ENCODE results near the gene OSBPL3.

The OSBPL3 gene

DNA sequence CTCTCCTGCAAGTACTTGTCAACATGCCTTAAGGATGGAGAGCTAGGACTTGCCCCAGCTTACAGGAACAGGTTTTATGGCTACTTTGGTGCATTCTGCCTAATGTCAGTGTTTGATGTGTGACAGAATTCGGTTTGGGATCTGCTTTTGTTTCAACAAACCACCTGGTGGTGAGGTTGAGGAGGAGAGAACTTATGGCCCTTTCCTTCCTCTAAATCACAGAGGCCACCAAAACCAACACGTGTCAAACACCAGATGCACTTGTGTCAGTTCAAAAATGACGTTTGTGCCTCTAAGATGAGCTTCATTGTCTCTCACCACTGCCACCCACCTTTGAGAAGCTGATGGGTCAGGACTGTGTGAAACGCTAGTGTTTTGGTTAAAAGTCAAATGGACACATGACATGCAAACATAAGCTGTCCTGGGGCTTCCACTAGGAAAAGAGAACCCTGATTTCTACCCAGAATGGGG is 83.9 kb downstream of the OSBPL3 start:
- no peak for DNase-seq (ENCODE audit: low spot score)

DNA sequence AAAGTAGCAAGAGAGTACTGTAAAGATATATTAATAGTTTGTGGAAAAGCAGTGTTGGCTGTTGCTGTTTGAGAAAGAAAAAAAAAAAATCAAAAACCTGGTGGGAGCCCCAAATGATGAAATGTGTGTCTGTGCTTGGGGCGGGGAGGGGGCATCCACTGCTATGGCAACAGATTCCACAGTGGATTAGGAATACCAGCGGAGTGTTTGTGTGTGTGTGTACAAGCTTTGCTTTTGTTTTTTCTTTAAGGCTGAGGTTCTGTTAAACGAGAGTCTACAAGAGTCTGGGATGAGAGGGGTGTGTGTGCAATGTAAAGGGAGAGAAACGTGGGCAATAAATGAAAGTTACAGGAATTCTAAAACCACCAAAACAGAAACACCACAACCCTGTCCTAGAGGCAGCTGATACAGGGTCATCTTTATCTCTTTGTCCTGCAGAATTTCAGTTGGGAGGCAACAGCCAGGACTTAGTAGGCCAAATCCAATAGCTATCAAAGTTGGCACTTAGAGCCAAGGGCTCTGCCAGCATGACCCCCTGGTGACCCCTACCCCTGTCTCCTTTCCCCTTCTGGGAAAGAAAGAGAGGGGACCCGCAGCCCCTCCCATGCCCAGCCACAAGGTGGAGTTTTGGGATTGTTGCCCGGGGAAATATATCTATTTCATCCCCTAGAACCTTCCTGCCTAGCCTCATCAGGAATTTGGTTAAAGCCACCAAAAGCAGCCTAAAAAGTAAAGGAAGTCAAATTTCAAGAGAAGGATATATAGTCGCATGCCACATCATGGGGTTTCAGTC is 85.4 kb downstream of the OSBPL3 start:
- no peak for DNase-seq (ENCODE audit: low spot score)

DNA sequence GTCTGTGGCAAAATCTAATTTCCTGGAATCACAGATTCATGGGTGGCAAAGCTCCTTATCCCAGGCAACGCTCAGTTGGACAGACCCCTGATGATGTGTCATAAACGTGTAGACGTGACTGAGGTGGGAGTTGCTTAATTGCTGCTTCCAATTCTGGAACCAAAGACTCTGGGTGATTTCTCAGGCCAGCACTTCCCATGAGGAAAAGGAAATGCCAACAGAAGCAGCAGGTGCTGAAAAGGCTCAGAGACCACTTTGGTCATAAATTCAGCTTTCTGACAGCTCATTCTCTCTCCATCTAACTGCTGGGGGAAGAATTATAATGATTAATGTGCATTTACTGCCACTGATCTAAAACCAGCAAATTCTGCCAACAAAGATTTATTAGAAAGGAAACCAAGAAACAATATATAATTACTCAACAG is 88.7 kb downstream of the OSBPL3 start:
- DNase-seq (ENCODE audit: low spot score) = no peak

DNA sequence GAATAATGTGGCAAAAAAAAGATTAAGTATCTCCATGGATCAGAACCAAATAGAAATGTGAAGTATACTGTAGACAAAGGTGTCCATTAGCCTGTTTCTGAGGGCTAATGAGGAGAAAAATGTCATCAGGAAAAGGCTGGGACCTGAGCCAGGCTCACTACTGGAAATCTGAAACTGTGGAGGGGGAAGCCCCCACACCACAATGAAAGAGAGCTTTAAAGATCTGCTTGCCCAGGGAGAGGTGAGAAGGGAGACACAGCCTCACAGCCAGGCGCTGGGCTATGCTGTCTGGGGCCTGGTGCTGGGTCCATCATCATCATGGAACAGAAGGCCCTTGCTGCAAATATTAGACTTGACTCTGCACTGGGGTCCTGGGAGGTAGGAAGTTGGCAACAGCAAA is 90.4 kb downstream of the OSBPL3 start:
- DNase-seq (ENCODE audit: low spot score) = no peak

DNA sequence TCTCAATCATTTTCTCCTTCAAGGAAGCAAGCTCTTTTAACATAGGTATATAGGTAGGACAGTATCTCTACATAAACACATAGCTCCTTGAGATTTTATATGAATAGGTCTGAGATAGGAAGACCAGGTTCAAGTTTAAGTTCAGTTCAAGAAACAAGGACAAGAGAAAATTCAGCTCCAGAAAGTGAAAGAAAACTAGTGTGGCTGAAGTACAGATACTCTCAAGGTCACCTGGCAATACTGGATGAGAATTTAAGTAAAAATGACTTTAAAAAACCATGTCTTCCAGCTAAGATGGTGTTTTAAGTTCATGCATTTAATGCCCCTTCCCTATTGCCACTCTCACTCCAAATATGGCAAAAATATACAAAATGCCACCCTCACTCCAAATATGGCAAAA is 91.3 kb downstream of the OSBPL3 start:
- no peak for DNase-seq (ENCODE audit: low spot score)

DNA sequence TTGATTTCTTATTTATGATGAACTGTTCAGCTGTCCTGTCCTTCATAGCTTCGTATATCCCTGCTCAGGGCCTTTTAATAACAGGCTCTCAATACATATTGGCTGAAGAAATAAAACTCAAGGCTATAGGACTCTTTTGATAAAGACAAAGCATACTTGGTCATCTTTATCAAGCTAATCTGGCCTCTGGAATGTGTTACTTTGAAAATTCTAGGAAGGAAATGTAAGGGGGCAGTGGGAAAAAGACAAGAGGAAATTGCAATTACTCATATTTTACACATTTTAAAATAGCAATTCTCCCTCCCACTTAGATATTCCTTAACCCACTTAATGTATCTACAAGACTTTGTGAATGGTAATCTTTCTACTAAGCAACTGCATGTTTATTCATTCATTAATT is 94.3 kb downstream of the OSBPL3 start:
- DNase-seq (ENCODE audit: low spot score) = no peak

DNA sequence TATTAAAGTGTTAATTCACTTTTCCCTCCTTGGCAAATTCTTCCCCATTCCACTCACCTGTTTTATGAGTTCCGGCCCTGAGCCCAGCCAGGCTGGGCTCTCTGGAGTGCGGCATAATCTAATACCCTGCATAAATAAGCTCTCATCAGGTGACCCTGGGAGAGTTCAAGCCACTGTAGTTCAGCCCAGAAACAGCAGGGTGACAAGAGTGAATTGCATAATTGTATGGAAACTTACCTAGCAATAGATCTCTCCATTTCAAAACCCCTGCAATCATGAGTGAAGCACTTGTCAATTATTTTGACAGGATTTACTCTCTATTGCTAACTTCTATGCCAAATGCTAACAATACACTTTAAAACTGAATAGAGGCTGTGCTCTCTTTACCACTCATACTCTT is 94.7 kb downstream of the OSBPL3 start:
- DNase-seq (ENCODE audit: low spot score) = no peak

DNA sequence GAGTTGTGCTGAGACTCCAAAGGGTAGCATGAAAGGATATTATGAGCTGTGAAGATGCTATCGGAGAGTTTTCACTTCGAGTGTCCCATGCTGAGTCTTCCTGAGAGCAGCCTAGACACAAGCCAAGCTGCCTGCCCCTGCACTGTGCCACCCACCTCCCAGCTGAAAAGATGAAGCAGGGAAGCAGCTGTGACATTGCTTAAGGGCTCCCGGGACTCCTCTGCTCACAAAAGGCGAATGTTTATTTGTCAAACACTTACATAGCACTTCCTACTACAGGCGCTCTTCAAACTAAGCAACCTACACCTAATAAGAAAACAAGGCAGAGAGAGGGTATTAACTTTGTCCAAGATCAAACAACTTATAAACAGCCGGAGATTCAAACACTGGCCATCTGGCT is 95.6 kb downstream of the OSBPL3 start:
- DNase-seq (ENCODE audit: low spot score) = no peak

DNA sequence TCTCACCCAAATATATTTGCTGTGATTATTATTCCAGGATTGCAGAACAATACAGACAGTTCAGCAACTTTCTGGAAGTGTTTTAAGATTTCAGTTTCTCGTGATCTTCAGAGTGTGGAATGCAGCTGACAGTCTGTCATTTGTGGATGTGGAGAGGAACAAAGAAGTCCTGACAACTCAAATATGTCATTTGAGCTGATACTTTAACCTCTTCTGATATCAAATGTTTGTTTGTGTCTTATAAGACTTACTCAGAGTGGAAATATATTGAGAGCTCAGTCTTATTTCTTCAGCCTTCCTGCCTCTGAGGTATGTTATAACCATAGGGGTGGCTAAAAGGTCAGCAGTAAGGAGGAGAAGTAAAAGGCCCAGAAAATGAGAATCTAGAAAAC is 96.4 kb downstream of the OSBPL3 start:
- DNase-seq (ENCODE audit: low spot score) = no peak

DNA sequence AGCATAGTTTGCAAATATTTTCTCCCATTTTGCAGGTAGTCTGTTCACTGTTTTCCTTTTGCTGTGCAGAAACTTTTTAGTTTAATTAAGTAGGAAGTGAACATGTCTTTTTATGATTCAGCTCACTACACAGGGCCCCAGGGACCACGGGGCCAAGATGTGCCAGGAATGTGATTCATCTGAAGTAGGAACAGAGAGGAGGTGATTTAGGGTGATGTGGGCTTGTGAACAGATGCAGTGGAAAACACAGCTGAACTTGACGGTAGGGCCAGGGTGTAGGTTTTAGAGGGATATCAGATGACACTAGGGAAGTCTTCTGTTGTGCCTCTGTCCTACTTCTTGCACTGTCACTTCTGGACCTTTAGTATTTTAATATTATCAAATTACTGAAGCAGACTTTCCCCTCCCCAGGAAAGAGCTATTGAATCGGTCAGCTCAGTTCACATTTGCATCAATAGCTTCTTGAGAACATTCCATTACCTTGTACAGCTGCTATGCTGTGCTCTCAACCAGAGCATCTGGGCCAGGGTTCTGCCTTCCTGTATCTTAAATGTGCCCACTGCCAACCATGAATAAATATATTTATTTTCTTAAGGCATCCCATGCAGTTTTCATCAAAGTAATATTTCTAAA is 96.9 kb downstream of the OSBPL3 start:
- no peak for DNase-seq (ENCODE audit: low spot score)

DNA sequence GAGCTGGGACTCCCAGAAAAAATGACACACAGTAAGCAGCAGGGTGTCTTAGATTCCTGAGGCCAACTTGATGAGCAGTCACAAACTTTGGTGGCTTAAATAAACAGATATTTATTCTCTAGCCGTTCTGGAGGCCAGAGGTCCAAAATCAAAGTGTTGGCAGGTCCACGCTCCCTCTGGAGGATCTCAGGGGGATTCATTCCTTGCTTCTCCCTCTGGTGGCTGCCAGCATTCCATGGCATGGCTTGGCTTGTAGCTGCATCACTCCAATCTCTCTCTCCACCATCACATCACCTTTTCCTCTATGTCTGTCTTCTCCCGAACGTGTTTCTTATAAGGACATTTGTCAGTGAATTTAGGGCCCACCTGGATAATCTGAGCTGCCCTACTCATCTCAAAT is 98.4 kb downstream of the OSBPL3 start:
- DNase-seq (ENCODE audit: low spot score) = no peak

DNA sequence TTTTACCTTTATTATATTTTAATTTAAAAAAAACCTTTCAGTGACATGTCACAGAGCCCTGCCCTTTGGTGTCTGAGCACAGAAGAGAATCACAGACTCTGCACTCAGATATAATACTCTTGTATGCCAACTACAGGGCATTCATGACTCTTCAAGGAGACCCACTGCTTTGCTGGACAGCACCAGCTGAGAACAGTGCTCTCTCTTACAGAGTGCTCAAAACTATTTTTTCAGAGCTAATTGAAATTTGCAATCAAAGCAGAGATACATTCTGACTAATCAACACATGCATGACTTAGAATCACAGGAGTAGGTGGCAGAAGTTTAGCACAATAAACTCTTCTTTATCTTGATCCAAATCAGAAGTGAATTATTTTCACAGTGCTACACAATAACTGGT is 99.1 kb downstream of the OSBPL3 start:
- no peak for DNase-seq (ENCODE audit: low spot score)

DNA sequence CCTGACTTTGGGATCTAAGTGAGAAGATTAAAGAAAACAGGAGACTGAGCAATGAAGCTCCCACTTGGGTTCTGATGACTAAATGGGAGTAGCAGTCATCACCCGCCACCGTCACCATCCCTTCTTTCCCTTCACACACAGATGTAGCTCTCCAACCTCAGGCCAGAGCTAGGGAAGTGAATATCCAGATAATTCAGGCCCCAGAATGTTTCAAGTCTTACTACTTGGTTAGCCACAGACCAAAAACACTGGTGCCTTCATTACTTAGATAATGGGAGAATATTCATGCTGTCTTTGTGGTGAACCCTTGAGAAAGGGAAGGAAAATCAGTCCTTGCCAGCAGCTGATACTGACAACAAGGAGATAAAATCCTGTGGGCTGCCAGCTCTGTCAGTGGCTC is 100.7 kb downstream of the OSBPL3 start:
- no peak for DNase-seq (ENCODE audit: low spot score)

DNA sequence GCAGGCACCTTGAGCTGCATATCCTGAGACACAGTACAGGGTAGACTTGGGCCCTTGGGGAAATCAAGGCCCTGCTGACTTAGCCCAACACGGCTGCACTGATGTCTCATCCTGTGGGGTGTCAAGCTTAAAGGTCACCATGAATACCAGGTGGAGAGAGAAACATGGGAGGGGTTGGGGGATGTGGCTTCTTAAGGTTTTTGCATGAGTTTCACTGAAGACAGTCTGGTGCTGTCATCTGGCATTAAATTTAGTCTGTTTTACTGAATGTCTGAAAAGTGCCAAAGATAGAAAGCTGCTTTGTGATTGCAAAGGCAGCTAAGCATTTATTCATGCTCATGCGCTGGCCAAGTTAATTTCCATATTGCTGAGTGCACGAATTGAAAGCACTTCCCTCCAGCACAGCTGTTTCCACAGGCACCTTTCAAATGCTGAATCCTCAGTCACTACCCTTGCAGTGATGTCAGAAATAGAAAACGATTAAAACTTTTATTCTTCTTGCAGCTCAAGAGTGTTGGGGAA is 102.1 kb downstream of the OSBPL3 start:
- DNase-seq (ENCODE audit: low spot score) = no peak

DNA sequence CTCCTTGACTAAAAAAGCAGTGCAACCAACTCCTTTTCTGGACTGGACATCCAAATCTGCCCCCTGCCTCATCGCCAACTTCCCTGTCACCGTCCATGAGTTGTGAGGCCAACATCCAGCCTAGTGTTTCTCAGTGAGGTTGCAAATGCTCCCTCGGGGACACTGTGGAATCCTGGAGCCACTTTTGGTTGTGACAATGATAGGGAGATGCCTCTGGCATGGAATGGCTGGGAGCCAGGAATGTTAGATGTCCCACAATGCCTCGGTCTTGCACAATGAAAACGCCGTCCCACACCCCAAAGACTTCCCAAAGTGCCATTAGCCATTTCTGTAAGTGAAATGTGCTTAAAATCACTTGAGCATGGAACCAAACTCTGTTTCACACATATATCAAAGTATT is 105.2 kb downstream of the OSBPL3 start:
- no peak for DNase-seq (ENCODE audit: low spot score)

DNA sequence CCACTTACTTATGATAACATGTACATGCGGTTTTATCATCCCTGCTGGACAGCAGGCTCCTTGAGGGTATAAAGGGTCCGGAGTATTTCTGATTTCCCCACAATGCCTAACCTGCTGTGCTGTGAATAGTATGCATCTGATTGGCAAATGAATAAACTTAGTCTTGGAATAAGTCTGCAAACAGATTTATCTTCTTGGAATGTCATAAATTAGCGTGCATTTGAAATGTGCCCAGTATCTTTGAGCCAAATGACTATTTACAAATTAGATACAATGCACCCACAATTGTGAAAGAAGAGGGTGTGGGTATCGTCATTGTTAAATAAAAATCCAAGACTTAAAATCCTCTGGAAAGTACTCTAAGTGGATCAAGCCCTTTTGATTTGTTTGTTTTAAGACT is 106.0 kb downstream of the OSBPL3 start:
- DNase-seq (ENCODE audit: low spot score) = no peak

DNA sequence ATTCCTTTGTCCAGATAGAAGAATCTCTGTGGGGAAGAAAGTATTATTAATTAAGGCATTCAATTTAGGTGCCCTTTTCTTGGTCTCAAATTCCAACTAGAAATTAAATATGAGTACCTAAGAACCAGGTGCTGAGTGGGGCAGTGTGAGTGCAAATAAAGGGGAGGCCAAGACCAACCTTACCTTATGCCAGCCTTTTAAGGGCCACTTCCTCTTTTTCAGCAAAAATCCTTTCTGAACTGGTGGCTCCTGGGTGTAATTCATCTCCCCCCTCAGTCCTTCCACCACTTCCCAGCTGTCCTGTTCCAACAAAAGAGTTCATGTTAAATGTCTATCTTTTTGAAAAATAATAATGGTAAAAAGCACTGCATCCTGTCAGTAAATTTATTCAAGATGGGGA is 108.2 kb downstream of the OSBPL3 start:
- no peak for DNase-seq (ENCODE audit: low spot score)

DNA sequence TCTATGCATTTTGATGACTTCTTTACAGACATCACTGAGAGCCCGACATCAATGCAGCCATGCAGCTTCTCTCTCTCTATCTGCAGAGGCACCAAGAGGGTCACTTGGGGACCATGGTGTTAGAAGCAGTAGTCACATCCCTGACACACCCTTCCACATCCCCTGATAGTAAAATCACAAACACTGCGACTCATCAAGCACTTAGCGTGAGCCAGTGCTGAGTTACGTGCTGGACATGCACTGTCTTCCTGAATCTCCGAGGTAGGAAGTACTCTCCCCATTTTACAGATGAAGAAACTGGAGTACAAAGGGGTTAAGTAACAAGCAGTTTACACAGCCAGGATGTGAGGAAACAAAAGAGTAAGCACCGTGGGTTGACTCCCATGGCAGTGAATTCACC is 109.2 kb downstream of the OSBPL3 start:
- no peak for DNase-seq (ENCODE audit: low spot score)

DNA sequence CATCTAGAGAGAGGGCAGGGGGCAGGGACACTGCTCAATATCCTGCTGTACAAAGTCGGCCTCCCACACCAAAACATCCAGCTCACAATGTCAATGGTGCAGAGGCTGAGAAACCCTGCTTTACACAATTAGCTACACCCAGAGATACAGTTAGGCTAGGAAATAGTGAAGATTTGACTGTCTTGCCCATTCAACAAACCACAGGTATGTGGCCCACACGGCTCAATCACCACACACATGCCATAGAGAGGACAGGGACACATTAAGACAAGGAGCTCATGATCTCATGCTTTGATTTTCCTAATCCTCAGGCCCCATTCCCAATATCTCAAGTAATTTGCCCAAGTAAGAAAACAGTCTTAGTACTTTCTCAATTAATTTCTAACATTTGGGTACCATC is 110.4 kb downstream of the OSBPL3 start:
- no peak for DNase-seq (ENCODE audit: low spot score)

DNA sequence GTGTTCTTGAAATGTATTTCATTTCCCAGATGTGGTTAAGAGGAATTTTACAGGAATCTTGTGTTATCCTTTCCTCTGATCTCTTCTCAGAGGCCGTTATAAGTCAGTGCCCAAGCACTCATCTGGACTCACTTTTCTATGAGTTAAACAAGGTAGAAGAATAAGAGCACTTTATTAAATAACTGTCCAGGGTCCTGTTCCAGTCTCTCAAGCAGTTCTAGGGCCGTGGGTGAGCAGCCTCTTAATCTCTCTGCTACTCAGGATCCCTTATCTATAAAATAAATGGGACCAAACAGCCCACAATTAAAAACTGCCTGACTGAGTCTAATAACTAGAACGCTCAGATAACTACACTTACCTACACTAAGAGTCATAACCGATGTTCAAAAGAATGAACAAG is 111.2 kb downstream of the OSBPL3 start:
- DNase-seq (ENCODE audit: low spot score) = no peak

DNA sequence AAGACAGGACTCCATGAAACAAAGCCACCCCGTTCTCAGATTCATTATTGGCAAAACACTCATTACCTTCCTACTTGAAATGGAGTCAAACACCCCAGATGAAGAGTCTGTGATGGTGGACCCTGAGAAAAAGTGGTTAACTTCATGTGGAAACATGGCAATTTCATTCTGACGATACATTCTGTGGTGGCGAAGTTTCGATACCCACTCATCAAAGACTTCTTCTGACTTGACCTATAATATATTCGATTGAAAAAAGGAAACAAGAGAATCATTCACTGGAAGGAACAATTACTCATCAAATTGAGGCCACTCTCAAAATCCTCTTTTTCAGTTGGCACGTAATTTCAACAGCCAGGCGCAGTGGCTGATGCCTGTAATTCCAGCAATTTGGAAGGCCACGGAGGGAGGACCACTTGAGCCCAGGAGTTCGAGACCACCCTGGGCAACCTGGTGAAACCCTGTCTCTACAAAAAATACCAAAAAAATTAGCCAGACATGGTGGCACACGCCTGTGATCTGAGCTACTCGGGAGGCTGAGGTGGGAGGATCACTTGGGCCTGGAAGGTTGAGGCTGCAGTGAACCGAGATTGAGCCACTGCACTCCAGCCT is 113.9 kb downstream of the OSBPL3 start:
- DNase-seq (ENCODE audit: low spot score) = no peak

DNA sequence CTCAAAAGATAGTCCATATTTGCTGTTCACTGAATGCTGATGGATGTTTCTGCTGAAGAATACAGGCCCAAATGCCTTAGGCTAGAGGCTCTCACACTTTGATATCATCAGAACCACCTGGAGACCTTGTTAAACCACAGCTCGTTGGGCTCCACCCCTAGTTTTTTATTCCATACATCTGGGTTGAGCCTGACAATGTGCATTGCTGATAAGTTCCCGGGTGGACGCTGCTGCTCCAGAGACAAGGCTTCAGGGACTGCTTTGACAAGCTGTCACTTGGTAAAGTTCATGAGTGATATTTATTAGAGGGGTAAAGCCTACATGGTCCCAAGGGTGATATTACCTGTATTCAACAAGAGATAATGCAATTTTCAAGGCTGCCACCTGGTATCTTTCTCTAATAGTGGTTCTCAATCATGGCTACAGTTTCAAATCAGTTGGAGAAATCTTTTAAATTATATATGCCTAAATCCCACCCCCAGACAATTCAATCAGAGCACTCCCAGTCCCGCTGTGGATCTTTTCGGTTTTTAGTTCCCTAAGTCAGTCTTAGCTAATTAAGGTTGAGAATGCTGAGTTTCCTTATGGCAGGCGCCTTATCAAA is 115.7 kb downstream of the OSBPL3 start:
- peak; percentile 55 for DNase-seq (ENCODE audit: low spot score)

DNA sequence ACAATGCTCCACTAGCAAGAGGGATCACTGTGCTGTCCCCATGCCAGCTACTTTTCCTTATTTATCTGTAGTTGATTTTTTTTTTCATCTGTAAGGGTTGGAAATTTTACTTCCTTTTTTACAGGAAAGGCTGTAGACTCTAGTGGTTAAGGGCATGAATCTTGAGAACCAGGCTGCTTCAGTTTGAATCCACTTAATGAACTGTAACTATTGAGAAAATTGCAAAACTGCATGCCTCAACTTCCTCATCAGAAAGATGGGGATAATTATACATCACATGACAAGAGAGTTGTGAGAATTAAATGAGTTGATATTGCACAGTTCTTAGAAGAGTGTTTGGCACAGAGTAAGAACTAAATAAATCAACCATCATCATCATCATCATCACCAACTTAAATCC is 116.4 kb downstream of the OSBPL3 start:
- no peak for DNase-seq (ENCODE audit: low spot score)
